IPS-18a (cell line): ENCODE measurements around the gene ANKRD11.
"Not testable (repeated sequence)": the region's sequence is repeated elsewhere in the genome, so short reads cannot be mapped to it uniquely, and the experiment has no call there.

Source experiments
- H3K27ac ChIP-seq: one replicate; pipeline ENCODE4 v1.5.1; 2013; ENCODE audit warnings: low read length
- H3K27me3 ChIP-seq: one replicate; pipeline ENCODE4 v1.6.1; 2013; ENCODE audit warnings: mild to moderate bottlenecking, low read length; ENCODE audit not compliant: control insufficient read depth, insufficient read depth
- H3K36me3 ChIP-seq: one replicate; pipeline ENCODE4 v1.6.1; 2013; ENCODE audit warnings: low read depth, low read length; ENCODE audit not compliant: control insufficient read depth
- H3K4me1 ChIP-seq: one replicate; pipeline ENCODE4 v1.6.1; 2013; ENCODE audit warnings: low read depth, low read length; ENCODE audit not compliant: control insufficient read depth
- H3K4me3 ChIP-seq: one replicate; pipeline ENCODE4 v1.5.1; 2013; ENCODE audit warnings: low read length
- H3K9ac ChIP-seq: one replicate; pipeline ENCODE4 v1.6.1; 2013; ENCODE audit warnings: mild to moderate bottlenecking, low read length, moderate library complexity
- H3K9me3 ChIP-seq: one replicate; pipeline ENCODE4 v1.6.1; 2013; ENCODE audit warnings: low read depth, low read length; ENCODE audit not compliant: control insufficient read depth

The ANKRD11 gene

DNA sequence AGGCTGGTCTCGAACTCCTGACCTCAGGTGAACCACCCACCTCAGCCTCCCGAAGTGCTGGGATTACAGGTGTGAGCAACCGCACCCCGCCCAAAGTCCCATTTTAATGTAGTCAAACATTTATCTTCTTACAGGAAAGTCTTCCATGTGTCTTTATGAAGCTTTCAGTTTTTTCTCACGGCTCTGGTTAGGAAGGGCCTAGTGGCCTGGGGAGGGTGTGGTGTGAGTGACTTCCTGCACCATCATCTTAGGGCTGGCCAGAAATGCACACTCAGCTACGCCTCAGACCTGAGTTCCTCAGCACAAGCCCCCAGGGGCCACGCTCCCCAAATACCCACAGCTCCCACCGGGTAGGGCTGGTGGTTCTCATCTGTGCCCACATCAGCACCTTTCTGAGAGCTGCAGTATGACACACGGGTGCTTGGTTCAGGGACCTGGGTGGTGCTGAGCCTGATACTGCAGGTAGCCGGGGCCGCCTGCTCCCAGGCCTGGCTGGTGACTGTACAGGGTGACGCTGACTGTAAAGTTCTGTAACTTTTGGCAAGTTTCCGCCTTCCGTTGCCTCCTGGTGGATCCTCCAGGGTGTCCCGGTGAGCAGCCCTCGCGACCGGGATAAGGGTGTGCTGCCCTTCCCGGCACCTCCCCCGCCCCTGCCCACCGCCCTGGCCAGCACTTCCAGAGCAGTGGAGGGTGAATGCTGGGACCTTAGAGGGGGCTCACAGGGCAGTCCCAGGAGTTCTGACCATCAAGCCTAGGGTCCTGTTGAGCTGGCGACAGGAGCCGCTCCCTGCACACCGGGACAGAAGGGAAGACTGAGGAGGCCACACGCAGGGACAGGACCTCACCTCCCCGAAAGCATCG, 220.3 kb downstream of the ANKRD11 start:
- H3K4me3 ChIP-seq, result no peak overlapping the region
- no peak overlapping the region for H3K9ac ChIP-seq
- H3K36me3 ChIP-seq, result peaks cover 52% of the 10 kb centered on the region
- H3K27ac ChIP-seq, result no peak overlapping the region
- H3K27me3 ChIP-seq, result no peaks in the 10 kb centered on the region
- H3K9me3 ChIP-seq, result no peaks in the 10 kb centered on the region
- no peaks in the 10 kb centered on the region for H3K4me1 ChIP-seq

DNA sequence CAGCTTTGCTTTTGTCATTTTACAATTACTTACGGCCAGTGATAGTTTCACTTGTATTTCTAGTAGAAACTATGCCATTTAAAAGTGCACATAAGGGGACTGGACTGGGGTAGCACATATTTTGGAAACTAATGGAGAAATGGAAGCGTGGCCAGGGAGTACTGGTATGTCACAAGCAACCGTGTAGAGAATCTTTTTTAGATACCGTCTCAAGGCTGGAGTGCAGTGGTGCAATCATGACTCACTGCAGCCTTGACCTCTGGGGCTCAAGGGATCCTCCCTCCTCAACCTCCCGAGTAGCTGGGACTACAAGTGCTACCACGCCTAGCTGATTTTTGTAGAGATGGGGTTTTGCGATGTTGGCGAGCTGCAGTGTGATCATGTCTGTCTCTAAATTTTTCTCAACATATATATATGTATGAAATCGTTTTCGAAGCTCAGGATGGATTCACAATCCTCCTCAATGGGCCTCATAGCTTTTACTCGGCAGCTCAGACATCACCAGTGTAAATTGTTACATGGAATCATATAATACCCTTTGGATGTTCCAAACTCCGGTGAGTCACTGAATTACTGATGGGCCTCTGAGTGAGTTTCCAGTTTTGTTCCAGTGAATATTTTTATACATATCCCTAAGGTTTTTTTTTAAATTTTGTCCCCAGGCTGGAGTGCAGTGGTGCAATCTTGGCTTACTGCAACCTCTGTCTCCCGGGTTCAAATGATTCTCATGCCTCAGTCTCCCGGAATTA, 221.2 kb downstream of the ANKRD11 start:
- H3K4me3 ChIP-seq, result no peak overlapping the region
- H3K36me3 ChIP-seq, result peaks cover 44% of the 10 kb centered on the region
- H3K9me3 ChIP-seq, result no peaks in the 10 kb centered on the region
- H3K9ac ChIP-seq, result no peak overlapping the region
- H3K27me3 ChIP-seq, result no peaks in the 10 kb centered on the region
- no peaks in the 10 kb centered on the region for H3K4me1 ChIP-seq
- H3K27ac ChIP-seq, result no peak overlapping the region

DNA sequence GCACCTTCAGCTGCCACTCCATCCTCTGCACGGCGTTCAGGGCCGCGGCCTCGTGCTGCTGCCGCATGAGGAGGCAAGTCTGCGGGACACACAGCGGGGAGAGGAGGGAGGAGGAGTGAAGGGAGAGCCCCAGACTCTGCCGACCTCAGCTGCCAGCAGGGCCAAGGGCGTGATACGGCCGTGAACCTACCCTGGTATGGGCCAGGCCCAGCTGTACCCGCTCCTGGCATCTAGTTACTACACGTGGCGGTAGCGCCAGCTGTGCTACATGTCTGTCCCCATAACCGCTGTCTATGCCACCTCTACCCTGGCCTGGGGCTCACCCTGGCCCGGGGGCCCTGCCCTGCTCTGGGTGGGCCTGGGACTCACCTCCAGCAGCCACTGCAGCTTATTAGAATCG, 221.8 kb downstream of the ANKRD11 start:
- no peak overlapping the region for H3K27ac ChIP-seq
- no peaks in the 10 kb centered on the region for H3K4me1 ChIP-seq
- no peak overlapping the region for H3K9ac ChIP-seq
- peaks cover 38% of the 10 kb centered on the region for H3K36me3 ChIP-seq
- H3K27me3 ChIP-seq, result no peaks in the 10 kb centered on the region
- no peak overlapping the region for H3K4me3 ChIP-seq
- no peaks in the 10 kb centered on the region for H3K9me3 ChIP-seq

DNA sequence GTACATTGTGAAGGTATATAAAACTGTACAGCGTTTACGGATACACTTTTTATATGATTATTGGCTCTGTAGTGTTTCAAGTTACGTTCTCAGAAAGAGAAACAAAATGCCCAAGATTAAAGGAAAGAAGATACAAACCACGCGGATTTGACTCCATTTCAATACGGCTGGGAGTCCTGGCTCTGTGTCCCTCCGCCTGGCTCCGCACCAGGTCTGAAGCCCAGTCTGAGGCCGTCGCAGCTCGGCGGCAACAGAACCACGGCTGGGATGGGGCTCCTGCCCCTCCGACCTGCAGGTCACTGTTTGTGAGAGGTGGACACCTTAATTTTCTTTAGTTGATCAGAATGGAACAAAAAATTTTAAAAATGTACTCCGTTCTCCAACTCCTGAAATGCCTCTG, 222.6 kb downstream of the ANKRD11 start:
- H3K36me3 ChIP-seq, result peaks cover 33% of the 10 kb centered on the region
- not testable (repeated sequence) for H3K9me3 ChIP-seq, H3K27me3 ChIP-seq, H3K4me1 ChIP-seq, H3K27ac ChIP-seq, H3K9ac ChIP-seq, H3K4me3 ChIP-seq

DNA sequence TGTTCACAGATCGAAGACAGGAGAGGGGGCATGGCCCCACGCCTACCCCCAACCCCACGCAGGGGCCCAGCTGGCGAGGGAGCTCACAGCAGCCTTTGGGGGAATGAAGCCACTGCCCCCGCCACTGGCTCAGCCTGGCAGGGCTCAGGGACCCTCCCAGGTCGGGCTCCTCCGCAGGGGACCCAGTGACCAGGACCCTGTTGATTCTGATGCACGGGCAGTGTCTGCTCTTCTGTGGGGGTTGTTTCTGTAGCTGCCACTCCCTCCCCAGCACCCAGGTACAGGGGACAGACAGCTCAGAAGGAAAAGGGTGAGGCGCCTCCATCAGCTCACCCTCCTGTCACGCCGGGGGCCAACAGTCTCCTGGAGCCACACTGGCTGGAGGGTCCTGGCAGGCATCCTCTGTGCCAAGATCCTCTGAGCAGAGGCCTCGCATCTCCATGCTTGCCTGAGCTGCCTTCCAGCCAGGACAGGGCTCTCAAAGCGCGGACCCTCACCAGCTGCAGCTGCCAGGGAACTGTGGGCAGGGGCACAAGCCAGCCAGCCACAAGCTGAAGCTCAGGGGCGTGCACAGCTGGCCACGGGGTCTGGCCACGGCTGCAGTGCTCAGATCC, 223.7 kb downstream of the ANKRD11 start:
- H3K27me3 ChIP-seq, result no peaks in the 10 kb centered on the region
- H3K9ac ChIP-seq, result no peak overlapping the region
- H3K36me3 ChIP-seq, result peaks cover 28% of the 10 kb centered on the region
- no peaks in the 10 kb centered on the region for H3K9me3 ChIP-seq
- no peaks in the 10 kb centered on the region for H3K4me1 ChIP-seq
- H3K4me3 ChIP-seq, result no peak overlapping the region
- H3K27ac ChIP-seq, result no peak overlapping the region

DNA sequence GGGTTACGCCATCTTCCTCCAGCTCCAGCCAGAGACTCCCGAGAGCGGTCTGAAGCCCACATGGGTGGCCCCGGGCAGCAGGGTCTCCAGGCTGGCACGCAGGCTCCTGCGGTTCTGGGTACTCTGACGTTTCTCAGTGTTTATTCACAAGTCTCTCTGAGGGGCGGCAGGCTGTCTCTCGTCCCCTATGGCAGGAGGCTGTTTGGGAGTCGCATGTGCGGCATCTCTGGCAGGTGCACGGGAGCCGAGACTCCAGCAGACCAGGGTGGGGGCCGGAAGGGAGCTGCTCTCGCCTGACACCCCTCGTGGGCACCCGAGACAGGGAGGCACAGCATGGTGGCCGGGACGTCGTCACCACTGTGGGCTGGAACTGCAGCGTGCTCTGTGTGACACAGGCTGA, 224.7 kb downstream of the ANKRD11 start:
- Histone ChIP-seq H3K4me1 (no peaks in the 10 kb centered on the region), H3K36me3 (peaks cover 22% of the 10 kb centered on the region), H3K27me3 (no peaks in the 10 kb centered on the region), H3K4me3 (no peak overlapping the region), H3K9ac (no peak overlapping the region), H3K9me3 (no peaks in the 10 kb centered on the region), H3K27ac (no peak overlapping the region)

DNA sequence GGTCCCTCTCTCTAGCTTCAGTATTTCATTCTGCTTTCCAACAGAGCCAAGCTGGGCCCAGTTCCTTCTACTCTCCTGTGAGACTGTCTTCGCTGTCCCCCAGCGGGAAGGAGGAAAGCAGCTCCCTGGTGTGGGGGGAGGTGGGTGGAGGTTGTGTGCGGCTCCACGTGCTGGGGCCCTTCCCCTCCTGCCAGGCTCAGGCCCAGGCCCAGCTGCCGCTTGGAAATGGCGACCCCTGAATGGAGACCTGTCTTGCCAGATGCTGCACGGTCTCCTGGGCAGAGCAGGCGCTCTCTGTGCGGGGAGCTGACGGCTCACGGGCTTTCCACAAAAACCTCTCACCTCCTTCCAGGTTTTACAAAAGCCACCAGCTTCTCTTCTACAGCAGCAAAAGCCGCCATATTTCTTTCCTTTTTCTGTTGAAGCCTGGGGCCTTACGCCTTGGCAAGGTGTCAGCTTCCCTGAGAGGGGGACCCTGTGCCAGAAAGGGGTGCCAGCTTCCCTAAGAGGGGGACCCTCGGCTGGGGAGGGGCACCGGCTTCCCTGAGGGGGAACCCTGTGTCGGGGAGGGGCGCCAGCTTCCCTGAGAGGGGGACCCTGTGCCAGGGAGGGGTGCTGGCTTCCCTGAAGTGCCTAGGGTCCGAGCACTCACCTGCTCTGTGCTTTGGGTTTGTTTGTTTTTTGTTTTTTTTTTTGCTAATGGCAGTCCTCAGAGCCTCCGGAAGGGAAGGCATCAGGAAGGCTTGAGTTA, 225.4 kb downstream of the ANKRD11 start:
- no peak overlapping the region for H3K4me3 ChIP-seq

DNA sequence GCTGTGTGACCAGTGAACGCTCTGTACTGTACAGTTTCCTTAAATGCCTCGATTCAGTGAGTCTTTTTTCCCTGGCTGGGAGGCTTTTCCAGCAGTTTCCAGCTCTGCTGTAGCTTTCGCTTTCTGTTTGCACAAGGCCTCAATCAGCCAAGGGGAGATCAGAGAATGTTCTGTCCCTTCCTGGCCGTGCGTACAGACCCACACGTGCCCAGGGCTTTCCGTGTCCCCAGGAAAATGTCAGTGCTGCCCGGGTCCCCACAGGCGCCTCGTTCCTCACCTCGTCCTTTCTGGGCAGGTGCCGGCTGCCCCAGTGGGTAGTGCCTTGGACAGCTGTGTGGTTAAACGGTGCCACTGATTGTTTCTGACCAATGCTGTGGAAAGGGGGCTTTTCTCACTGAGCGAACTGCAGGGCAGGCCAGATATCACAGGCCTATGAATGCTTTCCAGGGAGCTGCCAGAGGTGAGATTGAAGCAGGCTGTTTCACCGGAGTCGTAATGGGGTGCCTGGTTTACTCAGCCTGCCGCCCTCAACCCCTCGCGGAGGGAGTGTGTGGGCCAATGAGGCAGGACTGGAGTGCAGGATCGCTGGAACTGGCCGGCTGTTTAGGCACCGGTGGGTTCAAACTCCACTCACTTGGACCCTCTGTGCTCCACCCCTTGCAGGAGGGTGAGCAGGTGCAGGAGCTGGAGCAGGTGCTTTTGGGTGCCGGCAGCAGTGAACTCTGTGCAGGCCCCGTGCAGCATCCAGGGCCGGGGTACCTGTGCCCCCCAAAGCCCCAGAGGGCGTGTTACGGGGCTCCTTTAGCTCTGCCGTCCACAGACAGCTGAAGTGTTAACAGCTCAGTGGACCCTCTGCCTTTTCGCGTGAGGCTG, 228.4 kb downstream of the ANKRD11 start:
- Histone ChIP-seq H3K27ac (no peak overlapping the region), H3K4me1 (no peaks in the 10 kb centered on the region), H3K4me3 (no peak overlapping the region), H3K9ac (no peak overlapping the region), H3K36me3 (no peaks in the 10 kb centered on the region), H3K9me3 (no peaks in the 10 kb centered on the region), H3K27me3 (peaks cover 14% of the 10 kb centered on the region)

More for the DNA sequence above, 225.4 kb downstream of the ANKRD11 start:
- no peaks in the 10 kb centered on the region for H3K9me3 ChIP-seq
- H3K9ac ChIP-seq, result no peak overlapping the region
- H3K27me3 ChIP-seq, result no peaks in the 10 kb centered on the region
- no peak overlapping the region for H3K27ac ChIP-seq
- H3K36me3 ChIP-seq, result peaks cover 15% of the 10 kb centered on the region
- no peaks in the 10 kb centered on the region for H3K4me1 ChIP-seq

DNA sequence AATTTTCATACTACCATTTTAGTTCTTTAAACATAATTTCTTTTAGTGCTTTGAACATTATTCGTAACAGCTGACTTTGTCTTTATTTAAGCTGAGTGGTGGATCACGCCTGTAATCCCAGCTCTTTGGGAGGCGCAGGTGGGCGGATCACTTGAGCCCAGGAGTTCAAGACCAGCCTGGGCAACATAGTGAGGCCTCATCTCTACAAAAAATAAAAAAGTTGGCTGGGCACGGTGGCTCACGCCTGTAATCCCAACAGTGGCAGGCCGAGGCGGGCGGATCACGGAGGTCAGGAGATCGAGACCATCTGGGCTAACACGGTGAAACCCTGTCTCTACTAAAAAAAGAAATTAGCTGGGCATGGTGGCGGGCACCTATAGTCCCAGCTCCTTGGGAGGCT, 230.5 kb downstream of the ANKRD11 start:
- H3K9ac ChIP-seq, H3K4me1 ChIP-seq, H3K27ac ChIP-seq, H3K4me3 ChIP-seq, H3K36me3 ChIP-seq, H3K9me3 ChIP-seq: not testable (repeated sequence)
- peaks cover 21% of the 10 kb centered on the region for H3K27me3 ChIP-seq

DNA sequence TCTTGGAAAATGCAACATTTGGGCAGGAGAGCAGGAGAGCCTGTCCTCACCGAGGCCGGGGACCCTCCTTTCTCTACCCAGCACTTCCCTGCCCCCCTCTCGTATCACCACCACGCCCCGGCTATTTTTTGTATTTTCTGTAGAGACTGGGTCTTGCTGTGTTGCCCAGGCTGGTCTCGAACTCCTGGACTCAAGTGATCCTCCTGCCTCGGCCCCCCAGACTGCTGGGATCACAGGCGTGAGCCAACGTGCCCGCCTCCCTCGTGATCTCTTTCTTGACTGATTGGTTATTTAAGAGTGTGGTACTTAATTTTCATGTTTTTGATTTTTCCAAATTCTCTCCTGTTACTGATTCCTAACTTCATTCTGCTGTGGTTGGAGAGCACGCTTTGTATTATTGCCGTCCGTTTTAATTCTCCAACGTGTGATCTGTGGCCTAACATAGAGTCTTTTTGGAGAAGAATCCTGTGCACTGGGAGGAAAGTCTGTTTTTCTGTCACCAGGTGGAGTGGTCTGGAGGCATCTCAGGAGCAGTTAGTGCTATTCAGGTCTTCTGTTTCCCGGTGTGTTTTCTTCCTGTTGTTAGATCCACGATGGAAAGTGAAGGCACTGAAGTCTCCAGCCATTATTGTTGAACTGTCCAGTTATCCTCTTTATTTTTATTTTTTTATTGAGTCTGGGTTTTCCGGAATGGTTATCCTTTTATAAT, 232.4 kb downstream of the ANKRD11 start:
- H3K27ac ChIP-seq, result no peak overlapping the region
- H3K9ac ChIP-seq, result no peak overlapping the region
- no peaks in the 10 kb centered on the region for H3K9me3 ChIP-seq
- no peaks in the 10 kb centered on the region for H3K4me1 ChIP-seq
- H3K27me3 ChIP-seq, result peaks cover 21% of the 10 kb centered on the region
- no peaks in the 10 kb centered on the region for H3K36me3 ChIP-seq
- no peak overlapping the region for H3K4me3 ChIP-seq
